Liver (tissue), 9 donors: ENCODE results near the gene PCNT. TPM values are rescaled to one million over a fixed set of nuclear protein-coding genes. Genes with fewer than 3 reads are reported as not detected.

Experiments
- DNase-seq: peaks from one replicate; pipeline ENCODE4 v3.0.0-alpha.2; 2017; ENCODE audit warnings: low spot score
- H3K27ac ChIP-seq, 2 donors: one replicate each; pipeline ENCODE4 v1.7.0; 2013; ENCODE audit warnings: inconsistent platforms in 2 of 2, low read length in 2 of 2, control low read depth in 1 of 2, low read depth in 1 of 2, mild to moderate bottlenecking in 1 of 2
- H3K27me3 ChIP-seq, 4 donors: one replicate each; pipeline versions ENCODE4 v1.6.1 to v1.7.0; 2013; ENCODE audit warnings: low read length in 3 of 4, inconsistent platforms in 1 of 4, mild to moderate bottlenecking in 1 of 4, moderate library complexity in 1 of 4; ENCODE audit not compliant: control insufficient read depth in 4 of 4, insufficient read depth in 4 of 4
- H3K36me3 ChIP-seq, 4 donors: one replicate each; pipeline versions ENCODE4 v1.6.1 to v1.7.0; 2013; ENCODE audit warnings: low read length in 3 of 4, mild to moderate bottlenecking in 3 of 4, low read depth in 1 of 4, moderate library complexity in 1 of 4; ENCODE audit not compliant: control insufficient read depth in 4 of 4, insufficient read depth in 3 of 4
- H3K4me1 ChIP-seq, 4 donors: one replicate each; pipeline versions ENCODE4 v1.6.1 to v1.7.0; 2013; ENCODE audit warnings: low read length in 3 of 4, mild to moderate bottlenecking in 3 of 4, moderate library complexity in 1 of 4; ENCODE audit not compliant: control insufficient read depth in 4 of 4, insufficient read depth in 4 of 4
- H3K4me3 ChIP-seq, 3 donors: one replicate each; pipeline versions ENCODE4 v1.6.1 to v1.7.0; 2013; ENCODE audit warnings: low read length in 3 of 3, control low read depth in 1 of 3, low read depth in 1 of 3, mild to moderate bottlenecking in 1 of 3
- H3K9ac ChIP-seq, 2 donors: one replicate each; pipeline ENCODE4 v1.7.0; 2013; ENCODE audit warnings: low read length in 2 of 2, mild to moderate bottlenecking in 2 of 2, moderate library complexity in 2 of 2, control low read depth in 1 of 2, low read depth in 1 of 2
- H3K9me3 ChIP-seq, 4 donors: one replicate each; pipeline versions ENCODE4 v1.6.1 to v1.7.0; 2013; ENCODE audit warnings: low read length in 3 of 4; ENCODE audit not compliant: control insufficient read depth in 4 of 4
- EGR1 ChIP-seq, 2 donors: IDR thresholded peaks; 2 replicates each; pipeline ENCODE4 v1.6.1; 2016 to 2018; ENCODE audit warnings: antibody characterized with exemption in 2 of 2, low read depth in 2 of 2
- FOXA1 ChIP-seq: IDR thresholded peaks from 2 replicates; pipeline ENCODE4 v1.6.1; 2016; ENCODE audit warnings: antibody characterized with exemption
- FOXA2 ChIP-seq: IDR thresholded peaks from 2 replicates; pipeline ENCODE4 v1.6.1; 2016; ENCODE audit warnings: antibody characterized with exemption
- GABPA ChIP-seq, 2 donors: IDR thresholded peaks in 1 of 2; conservative IDR thresholded peaks in 1 of 2; 2 replicates each; pipeline ENCODE4 v1.6.1; 2016; ENCODE audit warnings: antibody characterized with exemption in 2 of 2, mild to moderate bottlenecking in 1 of 2, moderate library complexity in 1 of 2
- HNF4A ChIP-seq, 2 donors: conservative IDR thresholded peaks; 2 replicates each; pipeline ENCODE4 v1.6.1; 2016; ENCODE audit warnings: antibody characterized with exemption in 2 of 2, mild to moderate bottlenecking in 2 of 2
- HNF4G ChIP-seq: IDR thresholded peaks from 2 replicates; pipeline ENCODE4 v1.6.1; 2016; ENCODE audit warnings: antibody characterized with exemption
- JUND ChIP-seq, 2 donors: IDR thresholded peaks; 2 replicates each; pipeline ENCODE4 v1.6.1; 2016; ENCODE audit warnings: antibody characterized with exemption in 2 of 2
- MAX ChIP-seq: IDR thresholded peaks from 2 replicates; pipeline ENCODE4 v1.6.1; 2016; ENCODE audit warnings: antibody characterized with exemption
- NR2F2 ChIP-seq: IDR thresholded peaks from 2 replicates; pipeline ENCODE4 v1.6.1; 2016; ENCODE audit warnings: antibody characterized with exemption
- RAD21 ChIP-seq, 2 donors: IDR thresholded peaks; 2 replicates each; pipeline ENCODE4 v1.6.1; 2016; ENCODE audit warnings: antibody characterized with exemption in 2 of 2, mild to moderate bottlenecking in 2 of 2
- REST ChIP-seq: IDR thresholded peaks from 2 replicates; pipeline ENCODE4 v1.6.1; 2016; ENCODE audit warnings: antibody characterized with exemption, mild to moderate bottlenecking
- RXRA ChIP-seq, 2 donors: IDR thresholded peaks; 2 replicates each; pipeline ENCODE4 v1.6.1; 2017 to 2018; ENCODE audit warnings: antibody characterized with exemption in 2 of 2, mild to moderate bottlenecking in 1 of 2
- SP1 ChIP-seq: IDR thresholded peaks from 2 replicates; pipeline ENCODE4 v1.6.1; 2018; ENCODE audit warnings: antibody characterized with exemption, mild to moderate bottlenecking
- TAF1 ChIP-seq: conservative IDR thresholded peaks from 2 replicates; pipeline ENCODE4 v1.6.1; 2016; ENCODE audit warnings: antibody characterized with exemption, mild to moderate bottlenecking
- YY1 ChIP-seq: IDR thresholded peaks from 2 replicates; pipeline ENCODE4 v1.6.1; 2016; ENCODE audit warnings: antibody characterized with exemption, mild to moderate bottlenecking
- ZBTB33 ChIP-seq: IDR thresholded peaks from 2 replicates; pipeline ENCODE4 v1.6.1; 2016; ENCODE audit warnings: antibody characterized with exemption
- WGBS: extraction: QIAGEN DNeasy Blood & Tissue Kit; methylation state at CpG from one replicate; pipeline ENCODE4 v1.1.7; 2013; 5-methylcytosine and 5-hydroxymethylcytosine counted together
- polyA plus RNA-seq, 2 donors: library from polyadenylated mRNA; stranded (reverse) in 1 of 2; unstranded in 1 of 2; fragments of 200-250 nt in 1 of 2; fragments of >200 nt in 1 of 2; fragmentation: Nextera tagmentation in 1 of 2; extraction: Ambion mirVana in 1 of 2; gene quantifications; one replicate each; pipeline versions ENCODE4 v1.2.1 to v1.2.3, GENCODE V29; 2013 to 2015
- total RNA-seq, 2 donors: library from RNA; depleted of rRNA; stranded (reverse); fragments of >200 nt; gene quantifications; one replicate each; pipeline ENCODE4 v1.2.3, GENCODE V29; 2014
- TF ChIP-seq, protein P1 (sequence below): IDR thresholded peaks from 2 replicates; pipeline ENCODE4 v1.6.1; 2016; ENCODE audit warnings: antibody characterized with exemption
- TF ChIP-seq, protein P2 (sequence below): fragments of 150-350 bp; IDR thresholded peaks from 2 replicates; pipeline ENCODE4 v1.5.1; 2017; ENCODE audit warnings: improper control_type of control experiment, low read depth, low read length; ENCODE audit not compliant: missing input control
- donor health status: healthy.
- donor health status: healthy.
- donor health status: healthy.
- donor health status: healthy.
- donor health status: healthy.

Gene PCNT
- total and polyA plus RNA-seq, 4 donors: 6.7 to 36.8 (median 15.2) TPM

- WGBS: 92% methylated on average over 14 of the region's 14 CpGs
- no peaks in the 10 kb centered on the region for H3K4me1 ChIP-seq
Measured at GRCh38 chr21:46424621-46425020, 100.7 kb downstream of the PCNT start.

More at GRCh38 chr21:46424621-46425020, 100.7 kb downstream of the PCNT start:
- no peaks in the 10 kb centered on the region for H3K9me3 ChIP-seq
- H3K9ac ChIP-seq: no peak overlapping the region
- peaks cover 5 to 36% (median 8%) of the 10 kb centered on the region in 4 donors for H3K36me3 ChIP-seq
- H3K4me3 ChIP-seq: no peak overlapping the region
- no peak for DNase-seq
- no peak overlapping the region for H3K27ac ChIP-seq
- H3K27me3 ChIP-seq: no peaks in the 10 kb centered on the region
- TF ChIP-seq HNF4A (conservative IDR thresholded peaks at IDR 0.05) (no peak), ZBTB33 (no peak), EGR1 (IDR thresholded peaks at IDR 0.05; ENCODE audit: low read depth in 2 of 2) (no peak), RXRA (IDR thresholded peaks at IDR 0.05) (no peak), RAD21 (IDR thresholded peaks at IDR 0.05) (no peak), MAX (no peak), GABPA (IDR thresholded peaks at IDR 0.05 in 1 of 2, conservative IDR thresholded peaks at IDR 0.05 in 1 of 2) (no peak), SP1 (no peak), FOXA2 (no peak), YY1 (no peak), JUND (IDR thresholded peaks at IDR 0.05) (no peak), REST (no peak), HNF4G (no peak), TAF1 (no peak), FOXA1 (no peak), NR2F2 (no peak)
- TF ChIP-seq, protein P1, sequence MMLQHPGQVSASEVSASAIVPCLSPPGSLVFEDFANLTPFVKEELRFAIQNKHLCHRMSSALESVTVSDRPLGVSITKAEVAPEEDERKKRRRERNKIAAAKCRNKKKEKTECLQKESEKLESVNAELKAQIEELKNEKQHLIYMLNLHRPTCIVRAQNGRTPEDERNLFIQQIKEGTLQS: no peak
- TF ChIP-seq, protein P2, sequence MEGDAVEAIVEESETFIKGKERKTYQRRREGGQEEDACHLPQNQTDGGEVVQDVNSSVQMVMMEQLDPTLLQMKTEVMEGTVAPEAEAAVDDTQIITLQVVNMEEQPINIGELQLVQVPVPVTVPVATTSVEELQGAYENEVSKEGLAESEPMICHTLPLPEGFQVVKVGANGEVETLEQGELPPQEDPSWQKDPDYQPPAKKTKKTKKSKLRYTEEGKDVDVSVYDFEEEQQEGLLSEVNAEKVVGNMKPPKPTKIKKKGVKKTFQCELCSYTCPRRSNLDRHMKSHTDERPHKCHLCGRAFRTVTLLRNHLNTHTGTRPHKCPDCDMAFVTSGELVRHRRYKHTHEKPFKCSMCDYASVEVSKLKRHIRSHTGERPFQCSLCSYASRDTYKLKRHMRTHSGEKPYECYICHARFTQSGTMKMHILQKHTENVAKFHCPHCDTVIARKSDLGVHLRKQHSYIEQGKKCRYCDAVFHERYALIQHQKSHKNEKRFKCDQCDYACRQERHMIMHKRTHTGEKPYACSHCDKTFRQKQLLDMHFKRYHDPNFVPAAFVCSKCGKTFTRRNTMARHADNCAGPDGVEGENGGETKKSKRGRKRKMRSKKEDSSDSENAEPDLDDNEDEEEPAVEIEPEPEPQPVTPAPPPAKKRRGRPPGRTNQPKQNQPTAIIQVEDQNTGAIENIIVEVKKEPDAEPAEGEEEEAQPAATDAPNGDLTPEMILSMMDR: no peak
